KOPT-K1 (cell line): Measurements from ENCODE around the gene SV2C.
A peak's percentile ranks its signal among the peaks of the same experiment; 100 is the strongest.
"Not testable (repeated sequence)": the region's sequence is repeated elsewhere in the genome, so short reads cannot be mapped to it uniquely, and the experiment has no call there.

Experiments used
- H3K27ac ChIP-seq: fragments of 200-600 bp; sonication (generic); 2 replicates; pipeline ENCODE4 v1.5.1; 2016; ENCODE audit warnings: antibody characterized with exemption, mild to moderate bottlenecking, low read depth, low read length; ENCODE audit not compliant: poor library complexity, severe bottlenecking
- H3K36me3 ChIP-seq: fragments of 200-600 bp; sonication (generic); 2 replicates; pipeline ENCODE4 v1.5.1; 2017; ENCODE audit warnings: antibody characterized with exemption, mild to moderate bottlenecking, low read length, moderate library complexity; ENCODE audit not compliant: insufficient read depth
- H3K9me3 ChIP-seq: fragments of 200-600 bp; sonication (generic); 2 replicates; pipeline ENCODE4 v1.5.1; 2017; ENCODE audit warnings: antibody characterized with exemption, low read length, mild to moderate bottlenecking; ENCODE audit not compliant: insufficient read depth, poor library complexity, severe bottlenecking

The SV2C gene

GRCh38 chr5:76292620-76293322 is 209.6 kb downstream of the SV2C start:
- Histone ChIP-seq H3K36me3 (no peaks in the 10 kb centered on the region), H3K9me3 (no peaks in the 10 kb centered on the region), H3K27ac (no peak overlapping the region)

GRCh38 chr5:76294573-76294972 is 211.4 kb downstream of the SV2C start:
- Histone ChIP-seq H3K36me3 (no peaks in the 10 kb centered on the region), H3K9me3 (no peaks in the 10 kb centered on the region), H3K27ac (peak overlapping the region; percentile 40)

- no peaks in the 10 kb centered on the region for H3K9me3 ChIP-seq
- H3K27ac ChIP-seq = peak overlapping the region; percentile 55
- H3K36me3 ChIP-seq = no peaks in the 10 kb centered on the region
Observed at GRCh38 chr5:76298852-76299251, 215.7 kb downstream of the SV2C start.

GRCh38 chr5:76299592-76299991 is 216.4 kb downstream of the SV2C start:
- peaks cover 2% of the 10 kb centered on the region for H3K9me3 ChIP-seq
- H3K27ac ChIP-seq = peak overlapping the region; percentile 55
- no peaks in the 10 kb centered on the region for H3K36me3 ChIP-seq

GRCh38 chr5:76301932-76302331 is 218.7 kb downstream of the SV2C start:
- H3K27ac ChIP-seq, H3K9me3 ChIP-seq, H3K36me3 ChIP-seq: not testable (repeated sequence)

- H3K36me3 ChIP-seq, H3K9me3 ChIP-seq, H3K27ac ChIP-seq: not testable (repeated sequence)
Observed at GRCh38 chr5:76302661-76303060, 219.5 kb downstream of the SV2C start.

GRCh38 chr5:76303921-76304320 is 220.7 kb downstream of the SV2C start:
- H3K36me3 ChIP-seq = no peaks in the 10 kb centered on the region
- peak overlapping the region; percentile 38 for H3K27ac ChIP-seq
- peaks cover 6% of the 10 kb centered on the region for H3K9me3 ChIP-seq

- peaks cover 6% of the 10 kb centered on the region for H3K9me3 ChIP-seq
- H3K27ac ChIP-seq = no peak overlapping the region
- no peaks in the 10 kb centered on the region for H3K36me3 ChIP-seq
Observed at GRCh38 chr5:76305269-76305668, 222.1 kb downstream of the SV2C start.

GRCh38 chr5:76305775-76306174 is 222.6 kb downstream of the SV2C start:
- H3K36me3 ChIP-seq = no peaks in the 10 kb centered on the region
- no peak overlapping the region for H3K27ac ChIP-seq
- peaks cover 6% of the 10 kb centered on the region for H3K9me3 ChIP-seq

GRCh38 chr5:76310208-76310607 is 227.0 kb downstream of the SV2C start:
- H3K9me3 ChIP-seq = no peaks in the 10 kb centered on the region
- H3K27ac ChIP-seq = no peak overlapping the region
- no peaks in the 10 kb centered on the region for H3K36me3 ChIP-seq

GRCh38 chr5:76312783-76313182 is 229.6 kb downstream of the SV2C start:
- Histone ChIP-seq H3K27ac (no peak overlapping the region), H3K36me3 (no peaks in the 10 kb centered on the region), H3K9me3 (no peaks in the 10 kb centered on the region)

- Histone ChIP-seq H3K27ac (no peak overlapping the region), H3K9me3 (no peaks in the 10 kb centered on the region), H3K36me3 (no peaks in the 10 kb centered on the region)
Observed at GRCh38 chr5:76314643-76315042, 231.5 kb downstream of the SV2C start.

- H3K9me3 ChIP-seq = peaks cover 4% of the 10 kb centered on the region
Observed at GRCh38 chr5:76319673-76320072, 236.5 kb downstream of the SV2C start.

GRCh38 chr5:76323494-76323893 is 240.3 kb downstream of the SV2C start:
- not testable (repeated sequence) for H3K27ac ChIP-seq, H3K36me3 ChIP-seq, H3K9me3 ChIP-seq

More at GRCh38 chr5:76319673-76320072, 236.5 kb downstream of the SV2C start:
- peak overlapping the region; percentile 85 for H3K27ac ChIP-seq
- no peaks in the 10 kb centered on the region for H3K36me3 ChIP-seq

- Histone ChIP-seq H3K27ac (peak overlapping the region; percentile 61), H3K9me3 (peaks cover 4% of the 10 kb centered on the region), H3K36me3 (no peaks in the 10 kb centered on the region)
Observed at GRCh38 chr5:76325326-76325725, 242.1 kb downstream of the SV2C start.

GRCh38 chr5:76325876-76326491 is 242.8 kb downstream of the SV2C start:
- Histone ChIP-seq H3K36me3 (no peaks in the 10 kb centered on the region), H3K9me3 (peaks cover 4% of the 10 kb centered on the region), H3K27ac (peak overlapping the region; percentile 61)
